ENCODE data around the gene ETV6. TPM values are rescaled to one million over a fixed set of nuclear protein-coding genes. Genes with fewer than 3 reads are reported as not detected.

The ETV6 gene
- polyA plus RNA-seq, 3 donors = 6.8 to 45.1 (median 11.7) TPM

DNA sequence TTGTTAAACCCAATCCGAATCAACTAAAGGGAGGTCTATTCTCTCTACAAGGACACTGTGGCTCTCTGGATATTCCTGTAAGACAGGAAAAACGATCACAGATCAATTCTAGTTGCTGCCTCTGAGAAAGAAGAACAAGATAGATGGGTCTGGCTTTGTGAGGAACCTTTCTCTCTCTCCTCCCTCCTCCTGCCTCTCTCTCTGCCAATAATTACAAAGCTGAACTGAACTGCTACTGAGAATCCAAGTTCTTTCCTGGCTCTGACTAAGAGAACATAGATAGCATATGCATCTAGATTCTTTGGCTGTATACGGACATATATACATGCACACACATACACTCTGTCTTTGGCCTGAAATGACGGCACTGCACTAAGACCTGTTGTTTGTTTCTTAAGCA is 27.6 kb downstream of the ETV6 start:
- Histone ChIP-seq H3K4me2 (replicated peaks; ENCODE audit: extremely low read depth, low read length, poor library complexity, severe bottlenecking) (no peak overlapping the region), H3K27ac (ENCODE audit: low read depth in 1 of 2, low read length in 2 of 2) (no peak overlapping the region), H3K27me3 (ENCODE audit: control insufficient read depth in 2 of 2, insufficient read depth in 2 of 2, low read length in 2 of 2) (no peaks in the 10 kb centered on the region), H3K9ac (ENCODE audit: insufficient read depth, low read length, poor library complexity, severe bottlenecking) (no peak overlapping the region), H3K79me2 (ENCODE audit: insufficient read depth, low read length) (peaks cover 100% of the 10 kb centered on the region), H3K36me3 (replicated peaks in 1 of 2; ENCODE audit: control insufficient read depth in 1 of 2, insufficient read depth in 2 of 2, low read length in 2 of 2) (peaks cover 8 to 19% of the 10 kb centered on the region in 2 donors), H4K20me1 (ENCODE audit: insufficient read depth, low read length) (peaks cover 97% of the 10 kb centered on the region), H2AFZ (ENCODE audit: insufficient read depth, low read depth, low read length, poor library complexity, severe bottlenecking) (no peak overlapping the region), H3K4me1 (ENCODE audit: control insufficient read depth in 1 of 2, insufficient read depth in 2 of 2, low read length in 2 of 2) (peaks cover 33 to 46% of the 10 kb centered on the region in 2 donors), H3K4me3 (replicated peaks in 1 of 3; ENCODE audit: low read depth in 2 of 3, low read length in 3 of 3) (no peak overlapping the region), H3K9me3 (replicated peaks in 1 of 2; ENCODE audit: control insufficient read depth in 1 of 2, insufficient read depth in 1 of 2, low read length in 2 of 2) (no peaks in the 10 kb centered on the region)
- Mint-ChIP-seq H3K27me3 (ENCODE audit: low read depth in 3 of 3) (no peaks in the 10 kb centered on the region), H3K36me3 (peaks cover 25 to 32% of the 10 kb centered on the region in 2 donors), H3K27ac (peak overlapping the region in 1 of 7 donors; percentile 34), H3K4me1 (peaks cover 77% of the 10 kb centered on the region), H3K4me3 (no peak overlapping the region), H3K9me3 (peaks cover 0 to 2% (median 0%) of the 10 kb centered on the region in 7 donors)
- DNase-seq = no peak
- intact Hi-C loops (cut with micrococcal nuclease) = loop anchor here in 1 of 2 donors (5.0 kb wide), 1 partner anchor 35 kb away; no protein-coding TSS in a partner anchor
- WGBS (ENCODE audit: insufficient coverage) = no CpG with 5 or more reads among the region's 4 CpGs
- TF ChIP-seq, protein P1, sequence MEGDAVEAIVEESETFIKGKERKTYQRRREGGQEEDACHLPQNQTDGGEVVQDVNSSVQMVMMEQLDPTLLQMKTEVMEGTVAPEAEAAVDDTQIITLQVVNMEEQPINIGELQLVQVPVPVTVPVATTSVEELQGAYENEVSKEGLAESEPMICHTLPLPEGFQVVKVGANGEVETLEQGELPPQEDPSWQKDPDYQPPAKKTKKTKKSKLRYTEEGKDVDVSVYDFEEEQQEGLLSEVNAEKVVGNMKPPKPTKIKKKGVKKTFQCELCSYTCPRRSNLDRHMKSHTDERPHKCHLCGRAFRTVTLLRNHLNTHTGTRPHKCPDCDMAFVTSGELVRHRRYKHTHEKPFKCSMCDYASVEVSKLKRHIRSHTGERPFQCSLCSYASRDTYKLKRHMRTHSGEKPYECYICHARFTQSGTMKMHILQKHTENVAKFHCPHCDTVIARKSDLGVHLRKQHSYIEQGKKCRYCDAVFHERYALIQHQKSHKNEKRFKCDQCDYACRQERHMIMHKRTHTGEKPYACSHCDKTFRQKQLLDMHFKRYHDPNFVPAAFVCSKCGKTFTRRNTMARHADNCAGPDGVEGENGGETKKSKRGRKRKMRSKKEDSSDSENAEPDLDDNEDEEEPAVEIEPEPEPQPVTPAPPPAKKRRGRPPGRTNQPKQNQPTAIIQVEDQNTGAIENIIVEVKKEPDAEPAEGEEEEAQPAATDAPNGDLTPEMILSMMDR (IDR thresholded peaks at IDR 0.05) = no peak

DNA sequence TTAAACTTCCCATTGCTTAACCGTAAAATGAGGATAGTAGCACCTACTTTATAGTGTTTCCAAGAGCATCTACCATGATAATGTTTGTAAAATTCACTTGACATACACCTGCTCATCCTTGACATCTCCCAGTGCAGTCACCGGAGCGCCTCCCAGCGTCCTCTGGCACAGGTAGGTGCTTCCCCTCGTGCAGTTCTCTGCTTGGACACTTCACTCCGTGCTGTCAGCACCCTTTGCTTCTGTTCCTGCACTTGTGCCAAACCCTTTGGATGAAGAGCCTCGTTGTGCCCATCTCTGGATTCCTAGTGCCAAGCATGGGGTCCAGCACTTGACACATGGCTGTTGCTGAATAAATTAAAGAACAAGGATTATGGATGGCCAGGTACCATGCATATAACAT is 28.3 kb downstream of the ETV6 start:
- Histone ChIP-seq H3K27ac (ENCODE audit: low read depth in 1 of 2, low read length in 2 of 2) (peak overlapping the region in 1 of 2 donors; percentile 13), H3K9me3 (replicated peaks in 1 of 2; ENCODE audit: control insufficient read depth in 1 of 2, insufficient read depth in 1 of 2, low read length in 2 of 2) (no peaks in the 10 kb centered on the region), H2AFZ (ENCODE audit: insufficient read depth, low read depth, low read length, poor library complexity, severe bottlenecking) (no peak overlapping the region), H3K4me1 (ENCODE audit: control insufficient read depth in 1 of 2, insufficient read depth in 2 of 2, low read length in 2 of 2) (peaks cover 26 to 40% of the 10 kb centered on the region in 2 donors), H4K20me1 (ENCODE audit: insufficient read depth, low read length) (peaks cover 90% of the 10 kb centered on the region), H3K27me3 (ENCODE audit: control insufficient read depth in 2 of 2, insufficient read depth in 2 of 2, low read length in 2 of 2) (no peaks in the 10 kb centered on the region), H3K4me3 (replicated peaks in 1 of 3; ENCODE audit: low read depth in 2 of 3, low read length in 3 of 3) (no peak overlapping the region), H3K9ac (ENCODE audit: insufficient read depth, low read length, poor library complexity, severe bottlenecking) (no peak overlapping the region), H3K36me3 (replicated peaks in 1 of 2; ENCODE audit: control insufficient read depth in 1 of 2, insufficient read depth in 2 of 2, low read length in 2 of 2) (peaks cover 8 to 19% of the 10 kb centered on the region in 2 donors), H3K4me2 (replicated peaks; ENCODE audit: extremely low read depth, low read length, poor library complexity, severe bottlenecking) (no peak overlapping the region), H3K79me2 (ENCODE audit: insufficient read depth, low read length) (peaks cover 100% of the 10 kb centered on the region)
- Mint-ChIP-seq H3K36me3 (peaks cover 25 to 32% of the 10 kb centered on the region in 2 donors), H3K4me3 (no peak overlapping the region), H3K9me3 (peaks cover 0 to 2% (median 0%) of the 10 kb centered on the region in 7 donors), H3K27me3 (ENCODE audit: low read depth in 3 of 3) (no peaks in the 10 kb centered on the region), H3K4me1 (peaks cover 77% of the 10 kb centered on the region), H3K27ac (peak overlapping the region in 3 of 7 donors; percentile 1 to 27 (median 20))
- intact Hi-C loops (cut with micrococcal nuclease) = loop anchor here in 1 of 2 donors (5.0 kb wide), 1 partner anchor 35 kb away; no protein-coding TSS in a partner anchor
- WGBS (ENCODE audit: insufficient coverage) = 98% methylated on average over 7 of the region's 7 CpGs
- DNase-seq = no peak
- TF ChIP-seq, protein P1 (IDR thresholded peaks at IDR 0.05) = no peak

All from CD14-positive monocyte (primary cell).